Epithelial cell of esophagus (primary cell): ENCODE data around the gene GRB7.

Experiments
- DNase-seq: peaks from one replicate; pipeline ENCODE4 v3.0.0; 2010; ENCODE audit warnings: low read depth
- H3K4me3 ChIP-seq: 2 replicates; pipeline ENCODE4 v1.5.1; 2011; ENCODE audit warnings: mild to moderate bottlenecking, low read length, control low read depth
- CTCF ChIP-seq: IDR thresholded peaks from 2 replicates; pipeline ENCODE4 v1.5.1; 2011; ENCODE audit warnings: low read depth, mild to moderate bottlenecking, low read length, control low read depth, inconsistent platforms; ENCODE audit not compliant: insufficient read depth; ENCODE audit errors: missing control alignments

GRB7 gene

GRCh38 chr17:39781031-39781860 lies 43.5 kb downstream of the GRB7 start:
- TF ChIP-seq CTCF, result no peak
- no peak for DNase-seq
- no peak overlapping the region for H3K4me3 ChIP-seq

- no peak overlapping the region for H3K4me3 ChIP-seq
- DNase-seq, result no peak
- no peak for TF ChIP-seq CTCF
These were observed 44.1 kb downstream of the GRB7 start for GRCh38 chr17:39781861-39782213.

- H3K4me3 ChIP-seq, result no peak overlapping the region
- no peak for TF ChIP-seq CTCF
- DNase-seq, result peak; percentile 96
These were observed 44.7 kb downstream of the GRB7 start for GRCh38 chr17:39782481-39782880.

GRCh38 chr17:39782980-39783379 lies 45.2 kb downstream of the GRB7 start:
- H3K4me3 ChIP-seq, result no peak overlapping the region
- peak; percentile 51 for DNase-seq
- no peak for TF ChIP-seq CTCF

- no peak for TF ChIP-seq CTCF
- no peak overlapping the region for H3K4me3 ChIP-seq
- no peak for DNase-seq
These were observed 49.3 kb downstream of the GRB7 start for GRCh38 chr17:39787041-39787440.

- TF ChIP-seq CTCF, result no peak
- DNase-seq, result peak; percentile 73
- H3K4me3 ChIP-seq, result no peak overlapping the region
These were observed 50.2 kb downstream of the GRB7 start for GRCh38 chr17:39787743-39788484.
